ENCODE measurements around the gene TRAF3IP1.

- TF ChIP-seq POLR2AphosphoS5 (IDR thresholded peaks at IDR 0.05) (no peak), POLR2A (IDR thresholded peaks at IDR 0.05) (no peak), CTCF (IDR thresholded peaks at IDR 0.05) (no peak)
Measured at GRCh38 chr2:238326801-238327365, 6.6 kb downstream of the TRAF3IP1 start.
